ENCODE results near the gene BCL2.

DNA sequence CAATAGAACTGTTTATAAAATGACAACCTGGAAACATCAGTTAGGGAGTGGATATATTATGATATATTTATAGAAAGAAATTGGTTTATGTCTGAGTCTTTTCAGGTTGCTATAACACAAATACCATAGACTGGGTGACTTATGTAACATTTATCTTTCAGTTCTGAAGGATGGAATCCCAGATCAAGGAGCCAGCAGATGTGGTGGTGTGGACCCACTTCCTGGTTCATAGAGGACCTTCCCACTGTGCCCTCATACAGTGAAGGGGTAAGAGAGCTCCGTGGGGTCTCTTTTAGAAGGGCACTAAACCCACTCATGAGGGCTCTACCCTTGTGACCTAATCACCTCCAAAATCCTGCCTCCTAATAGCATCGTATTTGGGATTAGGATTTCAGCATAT, 86.7 kb downstream of the BCL2 start:
- no peak for TF ChIP-seq ZFP3 (CRISPR knock-in tag; IDR thresholded peaks at IDR 0.05)
- TF ChIP-seq CSDC2 (CRISPR knock-in tag; IDR thresholded peaks at IDR 0.05): no peak
- TF ChIP-seq ESRRG (CRISPR knock-in tag; IDR thresholded peaks at IDR 0.05): no peak
- TF ChIP-seq, protein P1, sequence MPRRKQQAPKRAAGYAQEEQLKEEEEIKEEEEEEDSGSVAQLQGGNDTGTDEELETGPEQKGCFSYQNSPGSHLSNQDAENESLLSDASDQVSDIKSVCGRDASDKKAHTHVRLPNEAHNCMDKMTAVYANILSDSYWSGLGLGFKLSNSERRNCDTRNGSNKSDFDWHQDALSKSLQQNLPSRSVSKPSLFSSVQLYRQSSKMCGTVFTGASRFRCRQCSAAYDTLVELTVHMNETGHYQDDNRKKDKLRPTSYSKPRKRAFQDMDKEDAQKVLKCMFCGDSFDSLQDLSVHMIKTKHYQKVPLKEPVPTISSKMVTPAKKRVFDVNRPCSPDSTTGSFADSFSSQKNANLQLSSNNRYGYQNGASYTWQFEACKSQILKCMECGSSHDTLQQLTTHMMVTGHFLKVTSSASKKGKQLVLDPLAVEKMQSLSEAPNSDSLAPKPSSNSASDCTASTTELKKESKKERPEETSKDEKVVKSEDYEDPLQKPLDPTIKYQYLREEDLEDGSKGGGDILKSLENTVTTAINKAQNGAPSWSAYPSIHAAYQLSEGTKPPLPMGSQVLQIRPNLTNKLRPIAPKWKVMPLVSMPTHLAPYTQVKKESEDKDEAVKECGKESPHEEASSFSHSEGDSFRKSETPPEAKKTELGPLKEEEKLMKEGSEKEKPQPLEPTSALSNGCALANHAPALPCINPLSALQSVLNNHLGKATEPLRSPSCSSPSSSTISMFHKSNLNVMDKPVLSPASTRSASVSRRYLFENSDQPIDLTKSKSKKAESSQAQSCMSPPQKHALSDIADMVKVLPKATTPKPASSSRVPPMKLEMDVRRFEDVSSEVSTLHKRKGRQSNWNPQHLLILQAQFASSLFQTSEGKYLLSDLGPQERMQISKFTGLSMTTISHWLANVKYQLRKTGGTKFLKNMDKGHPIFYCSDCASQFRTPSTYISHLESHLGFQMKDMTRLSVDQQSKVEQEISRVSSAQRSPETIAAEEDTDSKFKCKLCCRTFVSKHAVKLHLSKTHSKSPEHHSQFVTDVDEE (CRISPR knock-in tag; IDR thresholded peaks at IDR 0.05): no peak

Measured in SK-N-SH treated with all-trans-retinoic acid at 6 μM for 48 hours (cell line).